Upper lobe of right lung (tissue), 1 donor: ENCODE measurements around the gene RDH12. TPM values are rescaled to one million over a fixed set of nuclear protein-coding genes. Genes with fewer than 3 reads are reported as not detected.
A peak's percentile ranks its signal among the peaks of the same experiment; 100 is the strongest.
"Not testable (repeated sequence)": the region's sequence is repeated elsewhere in the genome, so short reads cannot be mapped to it uniquely, and the experiment has no call there.

Experiments used
- ATAC-seq: fragments of 200-7000 bp; cut with Tn5 transposase; one replicate; pipeline ENCODE4 v1.9.1; 2020; ENCODE audit warnings: mild to moderate bottlenecking, moderate library complexity
- DNase-seq: peaks from one replicate; pipeline ENCODE4 v3.0.0-alpha.2; 2020
- H3K27ac ChIP-seq: fragments of 200-600 bp; one replicate; pipeline ENCODE4 v1.8.0; 2022
- H3K27me3 ChIP-seq: fragments of 200-600 bp; one replicate; pipeline ENCODE4 v1.8.0; 2022; ENCODE audit warnings: mild to moderate bottlenecking
- H3K36me3 ChIP-seq: fragments of 200-600 bp; one replicate; pipeline ENCODE4 v1.8.0; 2022
- H3K4me1 ChIP-seq: fragments of 200-600 bp; one replicate; pipeline ENCODE4 v1.8.0; 2022
- H3K4me3 ChIP-seq: fragments of 200-600 bp; one replicate; pipeline ENCODE4 v1.8.0; 2022; ENCODE audit warnings: mild to moderate bottlenecking
- H3K9me3 ChIP-seq: fragments of 200-600 bp; one replicate; pipeline ENCODE4 v1.8.0; 2022
- intact Hi-C: fragments of 100-400 bp; cut with DNase I; formaldehyde crosslinking; loops from one replicate; pipeline ENCODE4 v1.11.0; 2022
- long read RNA-seq: library from polyadenylated mRNA; unstranded; transcript quantifications from one replicate; pipeline ENCODE4 v2.0.0, GENCODE V29; 2021
- total RNA-seq: library from RNA; stranded (reverse); fragmentation: NEBNext Ultra II Directional; extraction: Animal tissue kit (Norgen Biotek cat#: 25700); gene quantifications from one replicate; pipeline ENCODE4 v1.2.1, GENCODE V29; 2021
- TF ChIP-seq, protein P1 (sequence below): fragments of 200-600 bp; IDR thresholded peaks from one replicate; pipeline ENCODE4 v1.8.0; 2022; ENCODE audit warnings: antibody characterized with exemption
- donor health status: DM: no; HTN: yes; CAD: no; lungs with severe emphysema.

RDH12 gene
- 0.20 TPM for total RNA-seq
- long read RNA-seq = 0 reads

DNA sequence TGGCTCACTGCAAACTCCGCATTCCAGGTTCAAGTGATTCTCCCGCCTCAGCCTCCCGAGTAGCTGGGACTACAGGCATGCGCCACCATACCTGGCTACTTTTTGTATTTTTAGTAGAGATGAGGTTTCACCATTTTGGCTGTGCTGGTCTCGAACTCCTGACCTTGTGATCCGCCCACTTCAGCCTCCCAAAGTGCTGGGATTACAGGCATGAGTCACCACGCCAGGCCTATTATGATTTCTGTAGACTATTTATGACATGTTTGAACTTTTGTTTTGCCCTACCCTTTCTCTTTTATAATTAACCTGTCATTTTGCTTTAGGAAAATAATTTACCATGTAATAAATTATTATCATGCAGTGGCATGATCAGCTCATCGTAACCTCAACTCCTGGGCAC is at the start of gene RDH12:
TSS of gene RDH12 (plus strand) at position 395 of the 400 bp plus-strand sequence. CDS start 20,757 bp downstream, outside the sequence.
- H3K27me3 ChIP-seq, H3K9me3 ChIP-seq, DNase-seq, ATAC-seq, H3K4me1 ChIP-seq, intact Hi-C loops, H3K36me3 ChIP-seq, H3K4me3 ChIP-seq, H3K27ac ChIP-seq: not testable (repeated sequence)

DNA sequence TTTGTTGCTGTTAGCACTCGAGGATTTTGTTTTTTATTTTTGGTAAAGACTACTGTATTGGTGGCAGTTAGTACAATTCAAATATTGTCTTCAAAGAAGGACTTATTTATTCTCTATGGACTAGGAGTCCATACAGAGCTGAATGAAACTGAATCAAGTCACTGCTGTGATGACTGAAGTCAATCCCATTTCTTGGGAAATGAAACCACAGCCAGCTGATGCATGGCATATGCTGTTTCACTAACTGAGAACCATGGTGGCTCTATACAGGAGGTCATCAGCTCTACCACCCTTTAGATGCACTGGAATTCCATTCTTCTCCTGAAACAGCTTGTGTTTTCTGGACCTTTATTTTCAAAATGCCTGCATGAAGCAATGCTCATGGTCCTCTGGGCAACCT is 49.5 kb upstream of the RDH12 start:
- H3K4me1 ChIP-seq = no peaks in the 10 kb centered on the region
- H3K36me3 ChIP-seq = peaks cover 98% of the 10 kb centered on the region
- ATAC-seq = no peak
- TF ChIP-seq, protein P1, sequence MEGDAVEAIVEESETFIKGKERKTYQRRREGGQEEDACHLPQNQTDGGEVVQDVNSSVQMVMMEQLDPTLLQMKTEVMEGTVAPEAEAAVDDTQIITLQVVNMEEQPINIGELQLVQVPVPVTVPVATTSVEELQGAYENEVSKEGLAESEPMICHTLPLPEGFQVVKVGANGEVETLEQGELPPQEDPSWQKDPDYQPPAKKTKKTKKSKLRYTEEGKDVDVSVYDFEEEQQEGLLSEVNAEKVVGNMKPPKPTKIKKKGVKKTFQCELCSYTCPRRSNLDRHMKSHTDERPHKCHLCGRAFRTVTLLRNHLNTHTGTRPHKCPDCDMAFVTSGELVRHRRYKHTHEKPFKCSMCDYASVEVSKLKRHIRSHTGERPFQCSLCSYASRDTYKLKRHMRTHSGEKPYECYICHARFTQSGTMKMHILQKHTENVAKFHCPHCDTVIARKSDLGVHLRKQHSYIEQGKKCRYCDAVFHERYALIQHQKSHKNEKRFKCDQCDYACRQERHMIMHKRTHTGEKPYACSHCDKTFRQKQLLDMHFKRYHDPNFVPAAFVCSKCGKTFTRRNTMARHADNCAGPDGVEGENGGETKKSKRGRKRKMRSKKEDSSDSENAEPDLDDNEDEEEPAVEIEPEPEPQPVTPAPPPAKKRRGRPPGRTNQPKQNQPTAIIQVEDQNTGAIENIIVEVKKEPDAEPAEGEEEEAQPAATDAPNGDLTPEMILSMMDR = no peak
- no peaks in the 10 kb centered on the region for H3K27me3 ChIP-seq
- no peak overlapping the region for H3K4me3 ChIP-seq
- intact Hi-C loops = no loop called here
- no peaks in the 10 kb centered on the region for H3K9me3 ChIP-seq
- DNase-seq = no peak
- no peak overlapping the region for H3K27ac ChIP-seq

DNA sequence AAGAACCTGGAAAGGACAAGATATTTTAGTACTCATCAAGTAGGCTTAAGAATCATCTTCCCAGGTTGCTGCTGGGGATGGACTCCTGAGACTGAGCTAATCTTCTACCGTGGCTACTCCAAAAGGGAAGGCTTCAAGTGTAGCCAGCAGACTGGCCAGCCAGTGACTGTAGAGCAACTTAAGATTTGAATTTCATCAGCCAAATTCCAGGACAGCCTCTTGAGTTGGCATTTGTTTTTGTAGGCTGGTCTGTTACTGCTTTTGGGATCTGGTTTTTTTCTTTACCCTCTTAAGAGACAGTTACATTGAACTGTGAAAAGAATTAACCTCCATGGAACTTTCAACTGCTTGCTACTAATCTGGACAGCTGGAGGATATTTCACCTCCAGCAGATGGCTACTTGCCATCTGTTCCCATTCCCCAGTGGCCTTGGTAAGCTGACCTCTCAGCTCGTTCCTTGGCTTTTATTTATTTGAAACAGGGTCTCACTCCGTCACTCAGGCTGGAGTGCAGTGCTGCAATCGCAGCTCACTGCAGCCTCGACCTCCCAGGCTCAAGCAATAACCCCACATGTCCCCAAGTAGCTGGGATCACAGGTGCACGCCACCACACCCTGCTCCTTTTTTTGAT is 47.9 kb upstream of the RDH12 start:
- Histone ChIP-seq H3K27ac (no peak overlapping the region), H3K27me3 (no peaks in the 10 kb centered on the region), H3K9me3 (no peaks in the 10 kb centered on the region), H3K4me3 (no peak overlapping the region), H3K4me1 (no peaks in the 10 kb centered on the region), H3K36me3 (peaks cover 99% of the 10 kb centered on the region)
- DNase-seq = no peak
- TF ChIP-seq, protein P1 = no peak
- peak; percentile 76 for ATAC-seq
- intact Hi-C loops = no loop called here

DNA sequence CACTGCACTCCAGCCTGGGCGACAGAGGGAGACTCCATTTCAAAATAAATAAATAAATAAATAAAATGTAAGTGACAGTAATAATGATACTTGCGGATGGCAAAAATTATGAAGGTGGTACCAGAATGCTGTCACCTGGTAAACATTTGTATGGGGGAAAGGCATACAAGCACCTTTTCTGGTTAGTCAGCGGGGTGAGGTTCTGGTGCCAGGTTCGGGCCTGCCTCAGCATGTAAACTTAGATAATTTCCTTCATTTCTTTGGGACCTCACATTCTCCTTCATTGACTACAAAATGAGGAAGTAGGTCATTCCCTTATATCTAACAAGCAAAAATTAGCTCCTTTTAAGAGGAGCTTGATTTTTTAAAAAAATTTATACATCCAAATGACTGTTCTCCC is 38.1 kb upstream of the RDH12 start:
- Histone ChIP-seq H3K27me3 (no peaks in the 10 kb centered on the region), H3K4me1 (peaks cover 7% of the 10 kb centered on the region), H3K4me3 (no peak overlapping the region), H3K9me3 (no peaks in the 10 kb centered on the region), H3K27ac (no peak overlapping the region), H3K36me3 (peaks cover 22% of the 10 kb centered on the region)
- no peak for DNase-seq
- no peak for ATAC-seq
- intact Hi-C loops = no loop called here
- TF ChIP-seq, protein P1 = no peak

DNA sequence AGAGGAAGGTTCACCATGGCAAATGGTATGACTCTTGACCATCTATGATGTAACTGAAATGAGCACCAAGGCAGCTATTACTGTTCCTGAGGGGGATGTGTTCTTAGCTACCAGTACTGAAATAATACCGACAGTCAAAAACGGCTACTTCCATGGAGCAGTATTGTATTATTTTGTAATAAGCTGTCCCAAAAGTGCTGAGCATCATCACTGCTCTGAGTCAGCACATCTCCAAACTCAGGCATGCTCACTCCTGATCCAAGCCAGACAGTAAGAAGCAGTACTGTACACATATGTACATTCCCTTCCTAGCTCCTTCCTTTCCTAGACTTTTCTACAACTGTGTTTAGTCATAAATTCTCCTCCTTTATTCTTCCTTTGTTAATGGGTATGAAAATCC is 35.8 kb upstream of the RDH12 start:
- Histone ChIP-seq H3K4me1 (peaks cover 7% of the 10 kb centered on the region), H3K27ac (no peak overlapping the region), H3K9me3 (no peaks in the 10 kb centered on the region), H3K4me3 (no peak overlapping the region), H3K27me3 (no peaks in the 10 kb centered on the region), H3K36me3 (peaks cover under 1% of the 10 kb centered on the region)
- DNase-seq = no peak
- TF ChIP-seq, protein P1 = no peak
- intact Hi-C loops = no loop called here
- ATAC-seq = peak; percentile 42

DNA sequence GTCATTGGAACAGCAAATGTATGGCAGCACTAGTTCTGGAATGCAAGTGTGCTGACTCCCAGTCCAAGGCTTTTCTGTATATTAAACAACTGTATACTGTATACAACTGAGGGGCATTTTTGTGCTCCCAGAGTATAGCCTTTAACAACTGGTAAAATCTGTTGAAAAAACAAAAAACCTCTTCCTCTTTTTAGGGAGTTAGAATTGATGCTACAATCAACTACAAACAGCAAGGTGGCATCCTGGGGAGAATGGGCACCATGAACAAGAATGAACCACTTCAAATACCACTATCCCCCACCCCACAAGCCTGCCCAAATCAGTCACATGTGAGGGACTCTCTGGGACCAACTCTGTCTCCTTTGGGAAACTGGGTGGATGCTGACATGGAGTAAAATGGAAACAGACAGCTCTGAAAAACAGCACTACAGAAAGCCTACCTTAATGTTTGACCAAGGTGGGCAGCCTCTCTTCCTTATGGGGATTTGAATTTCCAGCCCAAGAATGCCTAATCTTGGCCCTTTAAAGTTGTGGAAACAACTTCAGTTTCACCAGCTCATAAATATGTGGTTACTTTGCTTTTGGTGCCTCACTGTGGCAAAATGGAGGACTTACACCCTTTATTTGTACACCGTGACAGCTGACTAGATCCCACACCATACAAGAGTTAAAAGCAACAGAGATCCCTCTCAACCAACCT is 34.8 kb upstream of the RDH12 start:
- H3K27me3 ChIP-seq = no peaks in the 10 kb centered on the region
- DNase-seq = no peak
- no peaks in the 10 kb centered on the region for H3K36me3 ChIP-seq
- H3K4me1 ChIP-seq = peaks cover 14% of the 10 kb centered on the region
- ATAC-seq = peak; percentile 88
- TF ChIP-seq, protein P1 = peak; percentile 53
- H3K9me3 ChIP-seq = no peaks in the 10 kb centered on the region
- H3K27ac ChIP-seq = no peak overlapping the region
- intact Hi-C loops = no loop called here
- H3K4me3 ChIP-seq = no peak overlapping the region
